CD4-positive, alpha-beta T cell (primary cell): Measurements from ENCODE around the gene MCTP1. TPM values are rescaled to one million over a fixed set of nuclear protein-coding genes. Genes with fewer than 3 reads are reported as not detected.

Source experiments
- ATAC-seq: fragments of 200-7000 bp; cut with Tn5 transposase; one replicate; pipeline ENCODE4 v1.10.0; 2022; ENCODE audit warnings: mild to moderate bottlenecking; ENCODE audit not compliant: poor library complexity
- CTCF ChIA-PET: fragments of 350-600 bp; sonication (Branson Sonifier 250); formaldehyde crosslinking; loops from one replicate; lab custom pipeline; 2021; ENCODE audit warnings: antibody characterized with exemption, inconsistent platforms; lab: Charles Lee
- POLR2A ChIA-PET: fragments of 350-600 bp; sonication (Branson Sonifier 250); formaldehyde crosslinking; loops from one replicate; lab custom pipeline; 2021; ENCODE audit warnings: antibody characterized with exemption, inconsistent platforms; lab: Charles Lee
- DNase-seq, 14 experiments: peaks; one replicate each; pipeline ENCODE4 v3.0.0-alpha.2; 2013 to 2020; ENCODE audit warnings: mixed read lengths in 2 of 14
- H3K27ac ChIP-seq, 2 donors: one replicate each; pipeline versions ENCODE4 v1.5.1 to v1.7.0; 2013; ENCODE audit warnings: low read length in 2 of 2, low read depth in 1 of 2, mild to moderate bottlenecking in 1 of 2
- H3K27me3 ChIP-seq, 2 experiments: 1 replicate in 1 of 2; 2 replicates in 1 of 2; pipeline versions ENCODE4 v1.6.1 to v1.7.0; 2013; ENCODE audit warnings: low read length in 2 of 2, control low read depth in 1 of 2, mild to moderate bottlenecking in 1 of 2, moderate library complexity in 1 of 2; ENCODE audit not compliant: insufficient read depth in 2 of 2, control insufficient read depth in 1 of 2
- H3K36me3 ChIP-seq: one replicate; pipeline ENCODE4 v1.6.1; 2013; ENCODE audit warnings: low read length, control low read depth; ENCODE audit not compliant: insufficient read depth
- H3K4me1 ChIP-seq: one replicate; pipeline ENCODE4 v1.6.1; 2013; ENCODE audit warnings: low read length, control low read depth; ENCODE audit not compliant: insufficient read depth
- H3K4me3 ChIP-seq: one replicate; pipeline ENCODE4 v1.5.1; 2013; ENCODE audit warnings: mild to moderate bottlenecking, low read length, moderate library complexity
- H3K9me3 ChIP-seq, 2 experiments: 1 replicate in 1 of 2; 2 replicates in 1 of 2; pipeline versions ENCODE4 v1.6.1 to v1.7.0; 2013; ENCODE audit warnings: low read length in 2 of 2, mild to moderate bottlenecking in 2 of 2, control low read depth in 1 of 2, moderate library complexity in 1 of 2; ENCODE audit not compliant: control insufficient read depth in 1 of 2, insufficient read depth in 1 of 2
- H3K27ac Mint-ChIP-seq: one replicate; pipeline ENCODE4 v1.8.0; 2020; ENCODE audit warnings: mixed read lengths
- H3K27me3 Mint-ChIP-seq: one replicate; pipeline ENCODE4 v1.8.0; 2021; ENCODE audit warnings: mixed read lengths
- H3K36me3 Mint-ChIP-seq: one replicate; pipeline ENCODE4 v1.8.0; 2021; ENCODE audit warnings: low read depth, mixed read lengths
- H3K4me1 Mint-ChIP-seq: one replicate; pipeline ENCODE4 v1.8.0; 2021; ENCODE audit warnings: low read depth, mixed read lengths
- H3K4me3 Mint-ChIP-seq: one replicate; pipeline ENCODE4 v1.8.0; 2020; ENCODE audit warnings: mild to moderate bottlenecking, mixed read lengths
- H3K9me3 Mint-ChIP-seq: one replicate; pipeline ENCODE4 v1.8.0; 2020; ENCODE audit warnings: mixed read lengths
- intact Hi-C, 2 experiments: fragments of 100-400 bp; cut with DNase I in 1 of 2; cut with micrococcal nuclease in 1 of 2; formaldehyde crosslinking; loops; one replicate each; pipeline versions ENCODE4 v1.15.1 to v1.9.0; 2023 to 2025; cut with DNase I, micrococcal nuclease
- total RNA-seq, 174 experiments: library from RNA in 2 of 174; stranded (reverse) in 2 of 174; gene quantifications; one replicate each; pipeline ENCODE4 v1.2.3 and lab custom pipeline; 2021 to 2026
- TF ChIP-seq, protein P1 (sequence below): fragments of 200-600 bp; IDR thresholded peaks from one replicate; pipeline ENCODE4 v1.8.0; 2022; ENCODE audit warnings: antibody characterized with exemption, mild to moderate bottlenecking

Gene MCTP1
- total RNA-seq, 2 experiments from 2014 or later = 2.1 to 2.7 TPM

DNA sequence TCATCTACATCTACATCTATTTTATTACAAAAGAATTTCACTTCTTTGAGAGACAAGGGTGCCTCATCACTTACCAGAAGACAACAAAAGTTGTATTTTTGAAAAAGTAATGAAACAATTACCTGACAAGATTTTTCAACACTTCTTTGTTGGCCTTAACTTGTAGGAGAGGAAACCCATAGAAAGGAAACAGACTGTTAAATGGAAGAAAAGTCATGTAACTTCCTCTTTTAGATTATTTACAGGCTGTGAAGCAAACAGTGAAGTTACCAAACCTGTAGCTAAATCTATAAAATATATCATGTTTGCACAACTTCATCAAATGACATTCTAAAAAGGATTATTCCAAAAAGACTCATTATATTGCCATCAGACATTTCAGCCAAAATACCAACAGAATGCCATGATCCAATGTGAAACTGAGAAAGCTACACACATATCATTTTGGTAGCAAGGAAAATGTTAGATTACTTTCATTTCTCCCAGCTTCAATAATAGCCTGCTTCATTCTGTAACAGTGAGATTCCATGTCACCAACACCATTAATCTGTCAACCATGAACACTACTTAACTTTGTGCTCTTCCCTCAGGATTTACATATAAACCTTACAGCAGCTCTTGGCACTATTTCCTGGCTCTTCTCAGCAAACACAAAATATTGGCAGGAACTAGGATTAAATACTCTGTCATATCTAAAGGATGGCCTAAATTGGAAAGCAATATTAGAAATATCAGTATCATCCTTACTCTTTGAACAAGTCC, 122.5 kb downstream of the MCTP1 start:
- TF ChIP-seq, protein P1, sequence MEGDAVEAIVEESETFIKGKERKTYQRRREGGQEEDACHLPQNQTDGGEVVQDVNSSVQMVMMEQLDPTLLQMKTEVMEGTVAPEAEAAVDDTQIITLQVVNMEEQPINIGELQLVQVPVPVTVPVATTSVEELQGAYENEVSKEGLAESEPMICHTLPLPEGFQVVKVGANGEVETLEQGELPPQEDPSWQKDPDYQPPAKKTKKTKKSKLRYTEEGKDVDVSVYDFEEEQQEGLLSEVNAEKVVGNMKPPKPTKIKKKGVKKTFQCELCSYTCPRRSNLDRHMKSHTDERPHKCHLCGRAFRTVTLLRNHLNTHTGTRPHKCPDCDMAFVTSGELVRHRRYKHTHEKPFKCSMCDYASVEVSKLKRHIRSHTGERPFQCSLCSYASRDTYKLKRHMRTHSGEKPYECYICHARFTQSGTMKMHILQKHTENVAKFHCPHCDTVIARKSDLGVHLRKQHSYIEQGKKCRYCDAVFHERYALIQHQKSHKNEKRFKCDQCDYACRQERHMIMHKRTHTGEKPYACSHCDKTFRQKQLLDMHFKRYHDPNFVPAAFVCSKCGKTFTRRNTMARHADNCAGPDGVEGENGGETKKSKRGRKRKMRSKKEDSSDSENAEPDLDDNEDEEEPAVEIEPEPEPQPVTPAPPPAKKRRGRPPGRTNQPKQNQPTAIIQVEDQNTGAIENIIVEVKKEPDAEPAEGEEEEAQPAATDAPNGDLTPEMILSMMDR = no peak
- Mint-ChIP-seq H3K9me3 (no peaks in the 10 kb centered on the region), H3K27me3 (no peaks in the 10 kb centered on the region), H3K4me3 (no peak overlapping the region), H3K27ac (no peak overlapping the region), H3K36me3 (no peaks in the 10 kb centered on the region), H3K4me1 (peaks cover 10% of the 10 kb centered on the region)
- CTCF ChIA-PET = no interaction called here
- no peak overlapping the region for H3K4me3 ChIP-seq
- DNase-seq (no peak), ATAC-seq (no peak)
- H3K4me1 ChIP-seq = no peaks in the 10 kb centered on the region
- H3K27ac ChIP-seq = no peak overlapping the region
- H3K9me3 ChIP-seq = peaks cover 0 to 4% of the 10 kb centered on the region in 2 experiments
- H3K36me3 ChIP-seq = no peaks in the 10 kb centered on the region
- intact Hi-C loops = no loop called here
- POLR2A ChIA-PET = no interaction called here
- no peaks in the 10 kb centered on the region for H3K27me3 ChIP-seq

DNA sequence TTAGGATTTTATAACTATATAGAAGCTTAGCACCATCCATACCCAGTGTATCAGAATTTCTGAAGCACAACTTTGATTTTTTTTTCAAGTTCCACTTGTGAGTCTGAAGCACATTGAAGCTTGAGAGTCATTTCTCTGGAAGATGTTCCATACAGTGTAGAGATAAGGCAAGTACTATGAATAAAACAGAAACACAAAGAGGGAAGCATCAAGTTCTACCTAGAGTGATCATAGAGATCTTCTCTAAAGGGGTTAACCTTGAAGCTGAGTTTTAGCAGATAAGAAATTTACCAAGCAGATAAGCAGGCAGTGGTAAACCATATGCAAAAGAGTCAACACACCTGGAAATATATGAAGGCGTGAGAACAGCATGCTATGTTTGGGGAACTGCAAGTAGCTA, 125.3 kb downstream of the MCTP1 start:
- H3K36me3 ChIP-seq = no peaks in the 10 kb centered on the region
- H3K9me3 Mint-ChIP-seq = no peaks in the 10 kb centered on the region
- no peak overlapping the region for H3K4me3 Mint-ChIP-seq
- H3K27me3 Mint-ChIP-seq = no peaks in the 10 kb centered on the region
- ChIA-PET POLR2A (no interaction called here), CTCF (no interaction called here)
- intact Hi-C loops = no loop called here
- ATAC-seq (no peak), DNase-seq (no peak)
- no peak overlapping the region for H3K27ac ChIP-seq
- no peak overlapping the region for H3K4me3 ChIP-seq
- H3K4me1 ChIP-seq = no peaks in the 10 kb centered on the region
- H3K9me3 ChIP-seq = no peaks in the 10 kb centered on the region
- TF ChIP-seq, protein P1 = no peak
- H3K36me3 Mint-ChIP-seq = no peaks in the 10 kb centered on the region
- no peaks in the 10 kb centered on the region for H3K27me3 ChIP-seq
- peaks cover 10% of the 10 kb centered on the region for H3K4me1 Mint-ChIP-seq
- H3K27ac Mint-ChIP-seq = no peak overlapping the region

DNA sequence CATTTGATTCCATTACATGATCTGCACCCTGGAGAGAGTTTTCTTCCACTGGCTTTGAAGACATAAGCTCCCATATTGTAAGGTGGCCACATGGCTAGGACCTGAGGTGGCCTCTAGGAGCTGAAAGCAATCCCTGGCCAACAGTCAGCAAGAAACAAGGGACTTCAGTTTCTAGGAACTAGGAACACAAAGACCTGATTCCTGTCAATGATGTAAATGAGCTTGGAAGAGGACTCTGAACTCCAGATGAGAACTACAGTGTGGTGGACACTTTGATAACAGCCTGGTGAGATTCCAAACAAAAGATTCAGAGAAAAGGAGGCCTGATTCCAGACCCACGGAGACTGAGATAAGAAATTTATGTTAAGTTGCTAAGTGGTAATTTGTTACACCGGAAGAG, 129.0 kb downstream of the MCTP1 start:
- DNase-seq (no peak), ATAC-seq (no peak)
- Mint-ChIP-seq H3K4me1 (no peaks in the 10 kb centered on the region), H3K36me3 (no peaks in the 10 kb centered on the region), H3K27ac (no peak overlapping the region), H3K4me3 (no peak overlapping the region), H3K27me3 (no peaks in the 10 kb centered on the region), H3K9me3 (no peaks in the 10 kb centered on the region)
- no peaks in the 10 kb centered on the region for H3K4me1 ChIP-seq
- no peak overlapping the region for H3K27ac ChIP-seq
- POLR2A ChIA-PET = no interaction called here
- intact Hi-C loops = no loop called here
- TF ChIP-seq, protein P1 = no peak
- H3K36me3 ChIP-seq = no peaks in the 10 kb centered on the region
- H3K4me3 ChIP-seq = no peak overlapping the region
- H3K27me3 ChIP-seq = no peaks in the 10 kb centered on the region
- H3K9me3 ChIP-seq = no peaks in the 10 kb centered on the region
- CTCF ChIA-PET = no interaction called here
